NCI-H510A treated with DMSO at 0.1 percent for 48 hours (cell line): Measurements from ENCODE around the gene NKAPD1.
A peak's percentile ranks its signal among the peaks of the same experiment; 100 is the strongest.
"Not testable (repeated sequence)": the region's sequence is repeated elsewhere in the genome, so short reads cannot be mapped to it uniquely, and the experiment has no call there.

Experiments used
- DNase-seq: peaks from one replicate; lab custom pipeline; 2025; lab: John Stamatoyannopoulos, UW

Gene NKAPD1

GRCh38 chr11:112073941-112074811 is at the start of gene NKAPD1, which contains the start of gene PIH1D2:
NKAPD1 (plus strand) TSS chr11:112074299; CDS start chr11:112075575, 1,276 bp downstream.
PIH1D2 (minus strand) TSS chr11:112074017; CDS start chr11:112073174, 843 bp downstream.
- DNase-seq: peak; percentile 81

- DNase-seq: peak; percentile 91
Observed at GRCh38 chr11:112024773-112025678, 49.1 kb upstream of the NKAPD1 start, which contains the start of gene DLAT. DLAT (plus strand) TSS chr11:112025408; CDS start chr11:112025473, 65 bp downstream.

DNA sequence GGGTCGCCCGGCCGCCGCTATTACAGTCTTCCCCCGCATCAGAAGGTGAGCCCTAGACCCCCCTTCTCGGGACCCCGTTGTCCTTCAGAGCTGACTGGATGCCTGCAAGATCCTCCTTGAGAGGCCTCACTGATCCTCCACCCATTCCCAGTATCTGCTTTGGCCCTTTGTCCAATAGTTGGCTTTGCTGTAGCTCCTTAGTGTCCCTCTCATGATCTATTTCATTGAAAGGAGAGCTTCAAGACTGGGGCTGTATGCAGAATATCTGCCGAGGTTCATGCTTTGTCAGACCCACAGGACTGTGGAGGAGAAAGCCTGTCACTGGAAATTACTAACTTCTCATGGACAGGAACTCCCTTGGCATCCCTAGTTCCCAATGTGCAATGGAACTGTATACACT is 48.4 kb upstream of the NKAPD1 start:
- no peak for DNase-seq

DNA sequence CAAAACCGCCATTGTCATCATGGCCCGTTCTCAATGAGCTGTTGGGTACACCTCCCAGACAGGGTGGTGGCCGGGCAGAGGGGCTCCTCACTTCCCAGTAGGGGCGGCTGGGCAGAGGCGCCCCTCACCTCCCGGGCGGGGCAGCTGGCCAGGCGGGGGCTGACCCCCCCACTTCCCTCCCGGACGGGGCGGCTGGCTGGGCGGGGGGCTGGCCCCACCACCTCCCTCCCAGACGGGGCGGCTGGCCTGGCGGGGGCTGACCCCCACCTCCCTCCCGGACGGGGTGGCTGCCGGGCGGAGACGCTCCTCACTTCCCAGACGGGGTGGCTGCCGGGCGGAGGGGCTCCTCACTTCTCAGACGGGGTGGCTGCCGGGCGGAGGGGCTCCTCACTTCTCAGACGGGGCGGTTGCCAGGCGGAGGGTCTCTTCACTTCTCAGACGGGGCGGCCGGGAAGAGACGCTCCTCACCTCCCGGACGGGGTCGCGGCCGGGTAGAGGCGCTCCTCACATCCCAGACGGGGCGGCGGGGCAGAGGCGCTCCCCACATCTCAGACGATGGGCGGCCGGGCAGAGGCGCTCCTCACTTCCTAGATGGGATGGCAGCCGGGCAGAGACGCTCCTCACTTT is 47.2 kb upstream of the NKAPD1 start:
- DNase-seq: not testable (repeated sequence)

- no peak for DNase-seq
Observed at GRCh38 chr11:112029460-112029859, 44.6 kb upstream of the NKAPD1 start.

- DNase-seq: no peak
Observed at GRCh38 chr11:112033902-112034301, 40.2 kb upstream of the NKAPD1 start.

- DNase-seq: no peak
Observed at GRCh38 chr11:112037527-112037926, 36.6 kb upstream of the NKAPD1 start.

GRCh38 chr11:112042161-112042960 is 31.7 kb upstream of the NKAPD1 start:
- no peak for DNase-seq

GRCh38 chr11:112042961-112043304 is 31.2 kb upstream of the NKAPD1 start:
- no peak for DNase-seq

DNA sequence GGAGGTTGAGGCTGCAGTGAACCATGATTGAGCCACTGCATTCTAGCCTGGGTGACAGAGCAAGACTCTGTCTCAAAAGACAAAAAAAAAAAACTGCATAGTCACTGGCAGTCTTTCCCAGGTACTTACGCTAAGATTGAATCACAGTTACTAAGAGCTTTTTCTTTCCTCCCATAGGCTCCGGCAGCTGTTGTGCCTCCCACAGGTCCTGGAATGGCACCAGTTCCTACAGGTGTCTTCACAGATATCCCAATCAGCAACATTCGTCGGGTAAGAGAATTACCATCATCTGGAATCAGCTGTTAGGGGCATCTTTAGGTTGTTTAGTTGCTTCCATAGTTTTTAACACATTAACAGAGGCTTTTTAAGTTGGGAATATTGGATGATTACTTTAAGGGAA is 29.1 kb upstream of the NKAPD1 start:
- DNase-seq: no peak

GRCh38 chr11:112046647-112047046 is 27.5 kb upstream of the NKAPD1 start:
- DNase-seq: not testable (repeated sequence)

- DNase-seq: not testable (repeated sequence)
Observed at GRCh38 chr11:112048256-112048655, 25.8 kb upstream of the NKAPD1 start.

- no peak for DNase-seq
Observed at GRCh38 chr11:112049777-112050176, 24.3 kb upstream of the NKAPD1 start.

- DNase-seq: no peak
Observed at GRCh38 chr11:112050721-112051120, 23.4 kb upstream of the NKAPD1 start.

DNA sequence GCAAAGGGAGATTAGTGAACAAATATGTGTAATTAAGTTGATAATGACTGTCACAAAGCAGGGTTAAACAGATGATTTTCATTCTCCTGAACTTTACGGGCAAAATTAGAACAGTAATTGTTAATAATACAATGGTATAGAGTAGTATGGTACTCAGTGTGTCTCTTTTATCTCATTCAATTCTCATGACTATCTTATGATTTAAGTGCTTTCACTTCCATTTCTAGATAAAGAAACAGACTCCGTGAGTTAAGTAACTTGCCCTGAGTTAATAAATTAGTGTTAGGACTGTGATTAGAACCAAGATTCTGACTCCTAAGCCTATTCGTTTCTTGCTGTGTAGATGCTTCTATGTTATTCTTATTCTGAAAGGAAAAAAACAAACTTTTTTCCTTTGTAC is 22.3 kb upstream of the NKAPD1 start:
- DNase-seq: no peak

DNA sequence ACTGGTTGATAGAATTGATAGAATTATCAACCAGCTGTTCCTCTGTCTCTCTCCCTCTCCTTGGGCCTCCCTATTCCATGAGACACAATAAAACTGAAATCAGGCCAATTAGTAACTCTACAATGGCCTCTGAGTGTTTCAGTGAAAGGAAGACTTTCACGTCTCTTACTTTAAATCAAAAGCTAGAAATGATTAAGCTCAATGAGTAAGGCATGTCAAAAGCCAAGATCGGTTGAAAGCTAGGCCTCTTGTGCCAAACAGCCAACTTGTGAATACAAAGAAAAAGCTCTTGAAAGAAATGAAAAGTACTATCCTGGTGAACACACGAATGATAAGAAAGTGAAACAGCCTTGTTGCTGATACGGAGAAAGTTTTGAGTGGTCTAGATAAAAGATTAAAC is 16.9 kb upstream of the NKAPD1 start:
- no peak for DNase-seq

DNA sequence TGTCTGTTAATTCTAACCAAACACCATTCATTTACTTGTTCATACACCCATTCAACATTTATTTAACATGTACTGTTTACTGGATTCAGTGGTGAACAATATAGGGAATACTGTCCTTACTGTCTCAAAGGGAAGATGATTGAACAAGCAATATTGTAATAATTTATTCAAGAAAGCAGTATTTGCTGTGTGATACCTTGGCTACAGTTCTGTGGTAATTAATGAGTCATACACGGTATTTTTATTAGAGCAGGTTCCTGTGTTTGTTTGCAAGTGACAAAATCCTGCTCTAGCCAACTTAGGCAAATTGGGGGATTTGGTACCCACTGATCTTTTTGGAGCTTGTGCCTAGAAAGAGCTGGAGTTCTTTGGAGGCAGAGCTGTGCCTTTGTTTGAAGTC is 16.0 kb upstream of the NKAPD1 start:
- no peak for DNase-seq

GRCh38 chr11:112062923-112063322 is 11.2 kb upstream of the NKAPD1 start:
- DNase-seq: no peak

GRCh38 chr11:112082729-112083128 is 8.6 kb downstream of the NKAPD1 start:
- no peak for DNase-seq

GRCh38 chr11:112085822-112086421 is 11.8 kb downstream of the NKAPD1 start:
- no peak for DNase-seq
